SK-N-SH (cell line): Measurements from ENCODE around the gene PACSIN2. TPM values are rescaled to one million over a fixed set of nuclear protein-coding genes. Genes with fewer than 3 reads are reported as not detected.

Experiments
- CTCF ChIA-PET: fragments of 300-600, 350-600 bp; formaldehyde crosslinking; extraction: SDS; loops from one replicate; lab custom pipeline; 2021; lab: Yijun Ruan, JAX
- POLR2A ChIA-PET: fragments of 350-600 bp; sonication (Branson Sonifier 250); formaldehyde crosslinking; extraction: SDS; loops from one replicate; lab custom pipeline; 2020; ENCODE audit warnings: antibody characterized with exemption, inconsistent platforms; lab: Yijun Ruan, JAX
- DNase-seq: peaks from one replicate; pipeline ENCODE4 v3.0.0; 2012
- H2AFZ ChIP-seq: fragments of 200-600 bp; sonication (generic); 2 replicates; pipeline ENCODE4 v1.8.1; 2016; ENCODE audit warnings: antibody characterized with exemption, mild to moderate bottlenecking, low read depth
- H3F3A ChIP-seq: fragments of 200-600 bp; sonication (generic); replicated peaks from 2 replicates; pipeline ENCODE3; 2016; ENCODE audit warnings: antibody characterized with exemption, mild to moderate bottlenecking; ENCODE audit not compliant: insufficient read depth
- H3K27ac ChIP-seq, 2 experiments: fragments of 200-500 bp in 1 of 2; fragments of 200-600 bp in 1 of 2; sonication (Bioruptor generic) in 1 of 2; sonication (generic), shearing (Covaris generic) in 1 of 2; 2 replicates each; pipeline versions ENCODE4 v1.5.1 to v1.6.1; 2014 to 2016; ENCODE audit warnings: low read depth in 2 of 2, inconsistent platforms in 1 of 2, low read length in 1 of 2, mild to moderate bottlenecking in 1 of 2, mixed read lengths in 1 of 2
- H3K27me3 ChIP-seq: fragments of 200-600 bp; sonication (generic), shearing (Covaris generic); 2 replicates; pipeline ENCODE4 v1.6.1; 2016; ENCODE audit warnings: mixed run types; ENCODE audit not compliant: insufficient read depth
- H3K36me3 ChIP-seq, 2 experiments: fragments of 200-500 bp in 1 of 2; fragments of 200-600 bp in 1 of 2; sonication (Bioruptor generic) in 1 of 2; sonication (generic) in 1 of 2; replicated peaks in 1 of 2; 2 replicates each; pipeline versions ENCODE3 to v1.5.1; 2014 to 2016; ENCODE audit warnings: low read length in 1 of 2, mild to moderate bottlenecking in 1 of 2; ENCODE audit not compliant: insufficient read depth in 2 of 2, control insufficient read depth in 1 of 2
- H3K4me1 ChIP-seq, 2 experiments: fragments of 200-500 bp in 1 of 2; fragments of 200-600 bp in 1 of 2; sonication (Bioruptor generic) in 1 of 2; sonication (generic), shearing (Covaris generic) in 1 of 2; 2 replicates each; pipeline versions ENCODE4 v1.5.1 to v1.6.1; 2014 to 2016; ENCODE audit warnings: low read depth in 1 of 2, low read length in 1 of 2, mixed run types in 1 of 2; ENCODE audit not compliant: insufficient read depth in 2 of 2, control insufficient read depth in 1 of 2
- H3K4me2 ChIP-seq: fragments of 200-600 bp; sonication (generic), shearing (Covaris generic); 2 replicates; pipeline ENCODE4 v1.6.1; 2017; ENCODE audit warnings: mixed run types
- H3K4me3 ChIP-seq, 2 experiments: fragments of 200-500 bp in 1 of 2; fragments of 200-600 bp in 1 of 2; sonication (Bioruptor generic) in 1 of 2; sonication (generic), shearing (Covaris generic) in 1 of 2; 2 replicates each; pipeline versions ENCODE4 v1.5.1 to v1.8.1; 2014 to 2016; ENCODE audit warnings: low read depth in 2 of 2, inconsistent platforms in 1 of 2, low read length in 1 of 2, mild to moderate bottlenecking in 1 of 2, mixed read lengths in 1 of 2, moderate library complexity in 1 of 2
- H3K79me2 ChIP-seq: fragments of 200-600 bp; sonication (generic); 2 replicates; pipeline ENCODE4 v1.8.1; 2017; ENCODE audit warnings: mild to moderate bottlenecking; ENCODE audit not compliant: insufficient read depth
- H3K9ac ChIP-seq: fragments of 200-600 bp; sonication (generic); 2 replicates; pipeline ENCODE4 v1.6.1; 2017; ENCODE audit warnings: mixed run types
- H3K9me2 ChIP-seq: fragments of 200-600 bp; sonication (generic); 2 replicates; pipeline ENCODE4 v1.6.1; 2017; ENCODE audit warnings: mixed run types
- H3K9me3 ChIP-seq: fragments of 200-600 bp; sonication (generic); 2 replicates; pipeline ENCODE4 v1.6.1; 2017; ENCODE audit warnings: mixed run types, mild to moderate bottlenecking, moderate library complexity
- H4K20me1 ChIP-seq: fragments of 200-600 bp; sonication (generic); 2 replicates; pipeline ENCODE4 v1.6.1; 2017; ENCODE audit warnings: mild to moderate bottlenecking, mixed run types; ENCODE audit not compliant: insufficient read depth
- EP300 ChIP-seq, 2 experiments: IDR thresholded peaks; 2 replicates each; pipeline versions ENCODE4 v1.4.0 to v1.6.1; 2012; ENCODE audit warnings: borderline replicate concordance in 1 of 2, low read depth in 1 of 2, low read length in 1 of 2
- FOXM1 ChIP-seq: IDR thresholded peaks from 2 replicates; pipeline ENCODE4 v1.4.0; 2012; ENCODE audit warnings: low read depth, mild to moderate bottlenecking
- GATA2 ChIP-seq: sonication (generic); formaldehyde crosslinking; IDR thresholded peaks from 2 replicates; pipeline ENCODE4 v1.5.0; 2020; ENCODE audit warnings: mild to moderate bottlenecking, missing genetic modification reagents
- JUND ChIP-seq: IDR thresholded peaks from 2 replicates; pipeline ENCODE4 v1.4.0; 2012
- NFIC ChIP-seq: IDR thresholded peaks from 2 replicates; pipeline ENCODE4 v1.4.0; 2012; ENCODE audit warnings: borderline replicate concordance
- NRF1 ChIP-seq: IDR thresholded peaks from 2 replicates; pipeline ENCODE4 v1.6.1; 2012; ENCODE audit warnings: low read depth, mild to moderate bottlenecking, low read length
- RCOR1 ChIP-seq: fragments of 150-350 bp; IDR thresholded peaks from 2 replicates; pipeline ENCODE4 v1.6.1; 2017; ENCODE audit warnings: antibody characterized with exemption, low read length
- RFX5 ChIP-seq: IDR thresholded peaks from 2 replicates; pipeline ENCODE4 v1.6.1; 2012; ENCODE audit warnings: mild to moderate bottlenecking, improper control_type of control experiment, low read length
- TCF12 ChIP-seq: IDR thresholded peaks from 2 replicates; pipeline ENCODE4 v1.4.0; 2012
- TEAD4 ChIP-seq: IDR thresholded peaks from 2 replicates; pipeline ENCODE4 v1.4.0; 2012; ENCODE audit warnings: mild to moderate bottlenecking, borderline replicate concordance; ENCODE audit not compliant: insufficient read depth
- WGBS: methylation state at CpG from one replicate; pipeline ENCODE4 v1.1.6; 2017; ENCODE audit warnings: low lambda C conversion rate; 5-methylcytosine and 5-hydroxymethylcytosine counted together
- polyA plus RNA-seq, 3 experiments: library from polyadenylated mRNA; depleted of rRNA; stranded (reverse); fragments of >200 nt; gene quantifications; 2 replicates each; pipeline ENCODE4 v1.2.3, GENCODE V29; 2012
- TF ChIP-seq, protein P1 (sequence below): fragments of 150-350 bp; IDR thresholded peaks from 2 replicates; pipeline ENCODE4 v1.6.1; 2017; ENCODE audit warnings: antibody characterized with exemption, low read length, low read depth, borderline replicate concordance
- TF ChIP-seq, protein P2 (sequence below): IDR thresholded peaks from 2 replicates; pipeline ENCODE4 v1.6.1; 2012; ENCODE audit warnings: mild to moderate bottlenecking, low read depth, low read length, moderate library complexity

Gene PACSIN2
- polyA plus RNA-seq, 1 of the 3 experiments (the other 2 are of a cell fraction) = 60.5 TPM

DNA sequence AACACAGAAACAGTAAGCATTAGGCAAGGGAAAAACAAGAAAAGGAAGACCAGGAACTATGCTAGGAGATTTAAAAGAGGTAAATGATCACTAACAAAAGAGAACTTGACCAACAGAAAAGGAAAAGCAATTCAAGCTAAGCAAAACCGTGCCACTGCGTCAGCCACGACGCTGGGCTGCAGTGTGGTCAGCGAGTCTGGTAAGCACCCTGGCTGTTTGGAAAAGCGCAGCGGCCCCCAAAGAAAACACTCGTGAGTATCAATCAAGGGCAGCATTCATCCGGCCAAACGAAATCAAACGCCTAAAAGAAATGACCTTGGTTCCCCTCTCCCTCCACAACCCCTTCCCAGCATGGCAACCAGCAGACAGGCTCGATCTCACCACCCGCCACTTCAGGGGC lies 28.8 kb downstream of the PACSIN2 start:
- H3K4me2 ChIP-seq = no peak overlapping the region
- H3K9ac ChIP-seq = no peak overlapping the region
- H3K4me1 ChIP-seq = peaks cover 4 to 18% of the 10 kb centered on the region in 2 experiments; a peak in 1 of 4 replicates
- no peak for TF ChIP-seq NRF1
- TF ChIP-seq NFIC = no peak
- TF ChIP-seq TEAD4 = no peak
- TF ChIP-seq, all 33 proteins: peak for 0
- 98% methylated on average over 7 of the region's 13 CpGs for WGBS
- ChIA-PET POLR2A (no interaction called here), CTCF (interaction anchor here (1.1 kb wide), 1 partner anchor 118 kb away, joined by 3 read pairs; no protein-coding TSS in a partner anchor)
- H3K27ac ChIP-seq = no peak overlapping the region; a peak in 1 of 4 replicates
- DNase-seq = no peak
- H3K36me3 ChIP-seq = no peaks in the 10 kb centered on the region
- H3F3A ChIP-seq = peaks cover 8% of the 10 kb centered on the region
- no peaks in the 10 kb centered on the region for H3K9me3 ChIP-seq
- H3K4me3 ChIP-seq = no peak overlapping the region
- H3K9me2 ChIP-seq = no peaks in the 10 kb centered on the region
- H4K20me1 ChIP-seq = peaks cover 22% of the 10 kb centered on the region
- H3K79me2 ChIP-seq = peaks cover 55% of the 10 kb centered on the region
- no peak overlapping the region for H2AFZ ChIP-seq
- H3K27me3 ChIP-seq = no peaks in the 10 kb centered on the region

DNA sequence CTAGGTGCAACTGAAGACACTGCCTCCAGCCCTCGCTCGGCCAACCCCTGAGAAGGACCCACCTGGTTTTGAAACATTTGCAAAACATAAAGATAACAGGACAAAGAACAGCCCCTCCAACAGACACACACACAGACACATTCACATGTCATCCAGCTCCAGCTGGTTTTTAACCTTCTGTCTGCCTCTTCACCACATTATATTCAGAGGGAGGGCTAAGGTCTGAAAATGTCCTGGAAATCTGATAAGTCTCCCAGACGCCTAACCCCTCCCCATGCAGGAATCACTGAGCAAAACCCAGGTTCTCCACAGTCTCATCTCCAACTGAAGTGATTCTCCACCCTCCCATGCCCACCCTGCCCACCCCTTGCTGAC lies 29.4 kb downstream of the PACSIN2 start:
- POLR2A ChIA-PET = interaction anchor here (1.2 kb wide), 1 partner anchor 29 kb away, joined by 4 read pairs; the partner anchor contains the start of gene PACSIN2
- TF ChIP-seq GATA2 (CRISPR knock-in tag) (peak; percentile 31; the same call in 1 of the 2 replicates), RFX5 (no peak)
- no peak overlapping the region for H2AFZ ChIP-seq
- WGBS = 100% methylated on average over 1 of the region's 3 CpGs
- peaks cover 21% of the 10 kb centered on the region for H4K20me1 ChIP-seq
- peak overlapping the region in 1 of 2 experiments; percentile 58; a peak in 1 of 4 replicates for H3K27ac ChIP-seq
- CTCF ChIA-PET = no interaction called here
- H3K4me1 ChIP-seq = peaks cover 0 to 18% of the 10 kb centered on the region in 2 experiments; a peak in 1 of 4 replicates
- peaks cover 4% of the 10 kb centered on the region for H3F3A ChIP-seq
- no peaks in the 10 kb centered on the region for H3K27me3 ChIP-seq
- no peaks in the 10 kb centered on the region for H3K36me3 ChIP-seq
- H3K4me3 ChIP-seq = no peak overlapping the region
- H3K9me2 ChIP-seq = no peaks in the 10 kb centered on the region
- no peak overlapping the region for H3K4me2 ChIP-seq
- no peak overlapping the region for H3K9ac ChIP-seq
- H3K79me2 ChIP-seq = peaks cover 55% of the 10 kb centered on the region
- DNase-seq = peak; percentile 28
- no peaks in the 10 kb centered on the region for H3K9me3 ChIP-seq

DNA sequence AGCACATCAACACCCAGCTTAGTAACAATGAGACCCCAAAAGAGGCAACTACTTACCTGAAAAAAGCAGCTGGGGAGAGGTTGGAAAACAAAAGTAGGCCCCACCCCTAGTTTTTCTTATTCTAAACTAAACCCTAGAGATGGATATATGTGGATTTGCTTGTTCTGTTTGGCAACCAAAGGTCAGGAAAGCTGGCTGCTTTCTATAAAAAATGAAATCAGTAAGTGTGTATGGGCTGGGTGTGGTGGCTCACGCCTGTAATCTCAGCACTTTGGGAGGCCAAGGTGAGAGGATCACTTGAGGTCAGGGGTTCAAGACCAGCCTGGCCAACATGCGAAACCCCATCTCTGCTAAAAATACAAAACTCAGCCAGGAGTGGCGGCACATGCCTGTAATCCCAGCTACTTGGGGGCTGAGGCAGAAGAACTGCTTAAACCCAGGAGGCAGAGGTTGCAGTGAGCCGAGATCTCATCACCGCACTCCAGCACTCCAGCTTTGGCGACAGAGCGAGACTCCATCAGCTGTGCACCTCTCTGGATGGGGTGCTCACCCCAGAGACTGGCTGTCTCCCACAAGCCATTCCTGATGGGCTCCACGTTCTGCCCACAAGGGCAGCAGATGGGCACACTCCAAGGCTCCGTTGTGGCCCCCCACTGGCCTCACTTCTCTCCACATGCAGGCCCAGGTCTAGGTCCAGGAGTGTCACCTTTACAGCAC lies 30.0 kb downstream of the PACSIN2 start:
- Histone ChIP-seq H4K20me1 (peaks cover 17% of the 10 kb centered on the region), H3K4me3 (no peak overlapping the region), H3K9me2 (no peaks in the 10 kb centered on the region), H3K79me2 (peaks cover 57% of the 10 kb centered on the region), H3K36me3 (no peaks in the 10 kb centered on the region), H3F3A (no peaks in the 10 kb centered on the region), H3K9me3 (no peaks in the 10 kb centered on the region), H3K27me3 (no peaks in the 10 kb centered on the region), H3K9ac (no peak overlapping the region), H2AFZ (no peak overlapping the region), H3K4me1 (peaks cover 0 to 14% of the 10 kb centered on the region in 2 experiments; a peak in 1 of 4 replicates), H3K27ac (peak overlapping the region in 1 of 2 experiments; percentile 58; a peak in 1 of 4 replicates), H3K4me2 (no peak overlapping the region)
- POLR2A ChIA-PET = interaction anchor here (1.2 kb wide), 1 partner anchor 30 kb away, joined by 4 read pairs; the partner anchor contains the start of gene PACSIN2
- no peak for DNase-seq
- no peak for TF ChIP-seq NFIC
- no peak for TF ChIP-seq TCF12
- TF ChIP-seq FOXM1 = no peak
- TF ChIP-seq EP300 (IDR thresholded peaks at IDR 0.05; ENCODE audit: borderline replicate concordance in 1 of 2, low read depth in 1 of 2, low read length in 1 of 2) = no peak
- TF ChIP-seq, protein P1, sequence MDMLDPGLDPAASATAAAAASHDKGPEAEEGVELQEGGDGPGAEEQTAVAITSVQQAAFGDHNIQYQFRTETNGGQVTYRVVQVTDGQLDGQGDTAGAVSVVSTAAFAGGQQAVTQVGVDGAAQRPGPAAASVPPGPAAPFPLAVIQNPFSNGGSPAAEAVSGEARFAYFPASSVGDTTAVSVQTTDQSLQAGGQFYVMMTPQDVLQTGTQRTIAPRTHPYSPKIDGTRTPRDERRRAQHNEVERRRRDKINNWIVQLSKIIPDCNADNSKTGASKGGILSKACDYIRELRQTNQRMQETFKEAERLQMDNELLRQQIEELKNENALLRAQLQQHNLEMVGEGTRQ = no peak
- TF ChIP-seq, protein P2, sequence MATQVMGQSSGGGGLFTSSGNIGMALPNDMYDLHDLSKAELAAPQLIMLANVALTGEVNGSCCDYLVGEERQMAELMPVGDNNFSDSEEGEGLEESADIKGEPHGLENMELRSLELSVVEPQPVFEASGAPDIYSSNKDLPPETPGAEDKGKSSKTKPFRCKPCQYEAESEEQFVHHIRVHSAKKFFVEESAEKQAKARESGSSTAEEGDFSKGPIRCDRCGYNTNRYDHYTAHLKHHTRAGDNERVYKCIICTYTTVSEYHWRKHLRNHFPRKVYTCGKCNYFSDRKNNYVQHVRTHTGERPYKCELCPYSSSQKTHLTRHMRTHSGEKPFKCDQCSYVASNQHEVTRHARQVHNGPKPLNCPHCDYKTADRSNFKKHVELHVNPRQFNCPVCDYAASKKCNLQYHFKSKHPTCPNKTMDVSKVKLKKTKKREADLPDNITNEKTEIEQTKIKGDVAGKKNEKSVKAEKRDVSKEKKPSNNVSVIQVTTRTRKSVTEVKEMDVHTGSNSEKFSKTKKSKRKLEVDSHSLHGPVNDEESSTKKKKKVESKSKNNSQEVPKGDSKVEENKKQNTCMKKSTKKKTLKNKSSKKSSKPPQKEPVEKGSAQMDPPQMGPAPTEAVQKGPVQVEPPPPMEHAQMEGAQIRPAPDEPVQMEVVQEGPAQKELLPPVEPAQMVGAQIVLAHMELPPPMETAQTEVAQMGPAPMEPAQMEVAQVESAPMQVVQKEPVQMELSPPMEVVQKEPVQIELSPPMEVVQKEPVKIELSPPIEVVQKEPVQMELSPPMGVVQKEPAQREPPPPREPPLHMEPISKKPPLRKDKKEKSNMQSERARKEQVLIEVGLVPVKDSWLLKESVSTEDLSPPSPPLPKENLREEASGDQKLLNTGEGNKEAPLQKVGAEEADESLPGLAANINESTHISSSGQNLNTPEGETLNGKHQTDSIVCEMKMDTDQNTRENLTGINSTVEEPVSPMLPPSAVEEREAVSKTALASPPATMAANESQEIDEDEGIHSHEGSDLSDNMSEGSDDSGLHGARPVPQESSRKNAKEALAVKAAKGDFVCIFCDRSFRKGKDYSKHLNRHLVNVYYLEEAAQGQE = no peak
- TF ChIP-seq RCOR1 = no peak
- TF ChIP-seq JUND = no peak
- TF ChIP-seq NRF1 = no peak
- WGBS = 100% methylated on average over 1 of the region's 9 CpGs
- CTCF ChIA-PET = no interaction called here
